Epidermal melanocyte (primary cell): ENCODE results near the gene ETV4.

Source experiments
- DNase-seq: peaks from one replicate; pipeline ENCODE4 v3.0.0; 2011; ENCODE audit warnings: low spot score; ENCODE audit not compliant: insufficient read length

Gene ETV4

DNA sequence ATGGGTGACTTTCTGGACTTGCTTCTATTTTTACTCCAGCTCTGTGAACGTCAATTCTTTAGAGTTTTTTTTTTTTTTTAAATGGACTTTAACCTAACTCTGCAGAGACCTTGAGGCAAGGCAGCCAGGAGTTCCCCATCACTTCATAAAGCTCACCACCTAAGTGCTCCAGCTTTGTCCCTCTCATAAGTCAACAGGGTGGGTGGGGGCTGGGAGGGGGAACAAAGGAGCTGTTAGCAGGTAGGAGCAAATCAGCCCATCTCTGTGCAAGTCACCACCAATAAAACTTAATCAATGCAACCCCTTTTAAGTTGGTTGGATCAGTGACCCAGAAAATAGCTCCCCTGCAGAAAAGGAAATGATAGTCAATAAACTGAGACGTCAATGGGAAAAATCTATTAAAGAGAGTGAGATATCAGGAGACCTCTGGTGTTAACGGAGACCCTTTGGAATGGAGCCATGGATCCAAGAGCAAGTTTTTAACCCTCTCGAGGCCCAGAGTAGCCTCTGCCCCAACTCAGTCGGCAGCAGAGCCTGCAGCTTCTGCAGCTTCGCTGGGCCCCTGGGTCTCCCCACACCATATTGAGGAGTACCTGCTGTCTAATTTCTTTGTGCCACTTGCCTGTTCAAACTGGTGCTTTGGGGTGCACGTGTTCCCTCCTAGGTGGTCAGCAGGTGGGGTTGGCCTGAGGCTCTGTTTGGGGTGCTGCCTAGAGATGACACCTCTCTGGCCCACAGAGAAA is 27.6 kb upstream of the ETV4 start:
- DNase-seq: no peak

- DNase-seq: no peak
Measured at GRCh38 chr17:43572368-43572980, 26.3 kb upstream of the ETV4 start.

DNA sequence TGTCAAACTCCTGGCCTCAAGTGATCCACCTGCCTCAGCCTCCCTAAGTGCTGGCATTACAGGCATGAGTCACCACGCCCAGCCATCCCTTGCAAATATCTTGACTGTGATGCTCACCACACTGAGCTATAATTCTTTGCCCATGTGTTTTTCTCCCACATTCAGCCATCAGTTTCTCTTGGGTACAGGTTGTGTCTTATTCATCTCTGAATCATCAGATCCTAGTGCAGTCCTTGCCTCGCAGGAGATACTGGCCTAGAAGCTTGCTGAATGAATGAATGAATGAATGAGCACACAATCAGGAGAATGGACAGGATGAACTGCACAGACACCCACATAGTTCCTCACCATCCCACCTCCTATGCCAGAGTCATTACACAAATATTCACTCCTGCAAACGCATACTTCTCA is 24.4 kb upstream of the ETV4 start:
- DNase-seq: no peak

DNA sequence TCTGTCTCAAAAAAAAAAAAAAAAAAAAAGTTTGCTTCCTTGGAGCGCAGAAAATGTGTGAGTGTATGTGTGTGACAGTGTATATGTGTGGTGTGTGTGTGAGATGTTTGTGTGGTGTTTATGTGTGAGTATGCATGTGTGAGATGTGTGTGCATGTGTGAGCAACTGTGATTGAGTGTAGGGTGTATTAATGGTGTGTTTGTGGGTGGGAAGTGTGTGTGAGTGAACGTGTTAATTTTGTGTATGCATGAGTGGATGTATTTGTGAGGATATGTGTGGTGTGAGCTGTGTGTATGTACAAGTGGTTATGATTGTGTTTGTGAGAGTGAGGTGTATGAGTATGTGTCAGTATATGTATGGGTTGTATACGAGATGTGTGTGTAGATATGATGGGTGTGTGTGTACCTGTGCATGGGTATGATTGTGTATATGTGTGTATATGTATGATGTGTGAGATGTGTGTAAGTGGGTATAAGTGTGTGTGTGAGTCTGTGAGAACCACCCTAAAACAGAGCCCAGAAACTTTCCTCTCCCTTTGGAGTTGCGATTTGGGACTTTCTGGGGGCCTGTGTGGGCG is 22.5 kb upstream of the ETV4 start:
- no peak for DNase-seq

- no peak for DNase-seq
Measured at GRCh38 chr17:43563600-43564594, 17.8 kb upstream of the ETV4 start.

DNA sequence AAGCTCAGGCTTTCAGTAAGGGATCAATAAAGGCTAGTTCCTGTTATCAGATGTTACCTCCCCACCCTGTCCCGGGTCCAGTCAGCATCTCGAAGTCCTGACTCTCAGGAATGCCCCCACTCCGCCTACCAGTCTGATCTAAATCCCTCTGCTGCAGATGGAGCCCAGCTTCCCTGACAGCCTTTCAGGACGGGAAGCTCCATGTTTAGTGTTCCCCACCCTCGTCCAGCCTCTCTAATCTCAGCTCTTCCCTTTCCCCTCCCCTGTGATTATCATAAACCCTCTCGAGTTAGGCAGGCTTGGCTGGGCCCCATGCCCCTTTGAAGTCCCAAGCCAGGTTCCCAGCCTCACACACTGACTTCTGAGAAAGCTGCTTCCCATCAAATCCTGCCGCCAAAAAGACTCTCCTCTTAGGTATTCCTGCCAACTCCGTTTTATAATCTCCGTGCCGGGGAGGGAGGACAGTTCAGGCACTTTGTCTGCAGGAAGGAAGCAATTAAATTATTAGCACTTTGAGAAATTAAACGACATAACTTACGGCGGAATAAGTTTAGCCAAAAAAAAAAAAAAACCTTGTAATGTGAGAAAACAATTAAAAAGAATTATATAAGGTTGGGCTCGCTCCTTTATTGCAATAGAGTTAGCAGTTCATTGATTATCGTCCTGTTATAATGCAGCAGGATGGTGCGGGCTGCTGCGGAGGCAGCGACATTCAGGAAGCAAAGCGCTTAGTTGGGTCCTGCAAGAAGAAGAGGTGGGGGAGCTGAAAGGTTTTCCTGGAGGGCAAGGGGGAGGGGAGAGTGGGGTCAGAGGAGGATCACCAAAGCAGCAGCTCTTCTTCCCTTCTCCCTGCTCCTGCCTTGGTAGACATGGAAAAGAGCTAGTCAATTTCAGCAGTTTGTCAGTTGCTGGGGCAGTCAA is 16.8 kb upstream of the ETV4 start:
- DNase-seq: no peak

- DNase-seq: no peak
Measured at GRCh38 chr17:43560461-43561427, 14.6 kb upstream of the ETV4 start.

- no peak for DNase-seq
Measured at GRCh38 chr17:43559161-43559816, 13.1 kb upstream of the ETV4 start.

DNA sequence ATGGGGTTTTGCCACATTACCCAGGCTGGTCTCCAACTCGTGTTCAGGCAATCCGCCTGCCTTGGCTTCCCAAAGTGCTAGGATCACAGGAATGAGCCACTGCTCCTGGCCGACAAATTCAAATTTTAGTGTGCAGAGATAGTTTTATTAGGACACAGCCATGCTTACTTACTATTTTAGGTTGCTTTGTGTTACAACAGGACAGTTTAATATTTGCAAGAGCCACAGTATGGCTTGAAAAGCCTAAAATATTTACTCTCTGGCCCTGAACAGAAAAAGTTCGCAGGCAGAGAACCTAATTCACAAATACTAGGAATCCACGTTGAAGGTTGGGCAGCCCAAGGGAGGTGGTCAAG is 12.6 kb upstream of the ETV4 start:
- no peak for DNase-seq

- peak; percentile 68 for DNase-seq
Measured at GRCh38 chr17:43556292-43556691, 10.2 kb upstream of the ETV4 start.

DNA sequence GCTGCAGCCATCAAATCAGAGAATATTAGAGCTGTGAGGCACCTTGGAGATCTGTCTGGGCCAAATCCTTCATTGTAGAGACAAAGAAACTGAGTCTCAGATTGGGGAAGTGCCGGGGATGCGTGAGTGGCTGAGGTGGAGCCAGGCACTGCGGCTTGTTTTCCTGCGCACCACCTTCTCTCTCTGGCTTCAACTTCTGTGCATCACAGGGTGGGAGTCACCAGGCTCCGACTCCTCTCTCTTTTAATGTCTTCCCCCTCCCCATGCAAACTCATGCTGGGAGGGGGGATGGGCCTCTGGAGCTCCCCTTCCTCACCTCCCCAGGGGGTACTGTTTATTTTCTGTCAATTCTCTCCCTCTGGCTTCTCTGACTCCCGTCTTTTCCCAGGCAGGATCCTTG is 8.7 kb upstream of the ETV4 start:
- no peak for DNase-seq

- no peak for DNase-seq
Measured at GRCh38 chr17:43553573-43553972, 7.4 kb upstream of the ETV4 start.

DNA sequence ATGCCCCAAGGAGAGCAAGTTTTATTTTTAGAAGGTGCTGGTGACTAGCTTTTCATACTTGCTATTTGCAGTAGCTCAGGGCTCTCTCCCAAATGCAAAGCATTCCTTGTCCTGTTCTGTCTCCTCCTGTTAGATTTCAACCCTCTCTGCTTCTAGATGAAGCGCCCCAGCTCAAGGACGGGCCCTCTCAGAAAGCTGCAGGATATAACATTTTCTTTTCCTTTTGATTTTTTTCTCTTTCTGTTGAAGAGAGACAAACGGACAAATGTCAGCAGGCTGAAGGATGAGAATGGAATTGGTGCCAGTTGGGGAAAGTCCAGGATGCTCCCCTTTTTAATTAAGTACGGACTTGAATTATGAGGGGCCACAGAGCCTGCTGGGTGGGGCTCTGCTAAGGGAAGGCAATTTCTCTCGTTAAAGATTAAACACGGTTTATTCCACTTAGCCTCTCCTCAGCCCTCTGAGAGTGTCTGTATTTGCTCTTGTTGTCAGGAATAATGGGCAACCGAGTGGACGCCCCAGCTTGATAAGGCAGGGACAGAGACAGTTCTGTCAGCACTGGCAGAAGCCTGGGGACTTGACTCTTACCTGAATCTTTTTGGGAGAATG is 6.2 kb upstream of the ETV4 start:
- no peak for DNase-seq

DNA sequence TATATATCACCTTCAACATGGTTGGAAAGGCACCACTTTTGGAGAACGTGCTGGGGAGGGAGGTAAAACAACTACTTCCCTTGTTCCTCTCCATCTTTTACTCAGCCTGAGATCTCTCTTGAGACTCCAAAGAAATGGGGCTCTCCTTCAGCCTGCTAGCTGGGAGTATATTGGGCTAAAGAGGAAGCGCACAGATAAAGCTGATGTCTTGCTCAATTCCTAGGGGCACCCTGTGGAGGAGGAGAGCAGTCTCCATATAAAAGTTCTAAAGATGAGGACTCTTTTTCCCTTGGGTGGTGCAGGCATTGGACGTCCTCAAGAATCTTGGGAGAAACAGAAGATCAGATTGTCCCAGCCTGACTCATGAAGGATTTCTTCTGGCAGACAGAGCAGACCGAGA is 4.6 kb upstream of the ETV4 start:
- no peak for DNase-seq

- no peak for DNase-seq
Measured at GRCh38 chr17:43549496-43549895, 3.4 kb upstream of the ETV4 start.

GRCh38 chr17:43548689-43549379 is 2.7 kb upstream of the ETV4 start:
- DNase-seq: no peak

DNA sequence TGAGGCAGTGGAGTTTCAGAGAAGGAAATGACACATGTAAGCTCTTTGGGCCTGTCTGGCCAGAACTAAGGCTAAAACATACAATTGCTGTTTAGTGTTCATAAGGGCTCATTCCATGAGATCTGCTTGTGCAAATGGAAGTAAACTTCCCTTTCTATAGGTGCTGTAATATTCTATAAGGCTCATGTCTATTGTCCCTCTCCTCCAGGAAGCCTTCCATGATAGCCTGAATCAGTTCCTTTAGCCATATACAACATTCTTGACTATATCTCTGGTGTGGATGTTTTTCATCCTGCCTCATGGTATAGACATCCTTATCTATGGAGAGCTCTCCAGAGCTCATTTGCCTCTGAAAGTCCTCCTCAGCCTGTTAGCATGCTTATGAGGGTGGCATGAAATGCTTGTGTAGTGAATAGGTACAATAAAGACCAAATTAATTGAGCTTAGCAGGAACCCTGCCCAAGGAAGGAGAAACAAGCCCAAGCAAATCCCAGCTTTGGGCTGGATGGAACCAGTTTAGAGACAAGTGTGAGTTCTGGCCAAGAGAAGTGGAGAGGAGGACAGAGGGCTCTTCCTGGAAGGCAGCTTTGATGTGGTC is 1.6 kb upstream of the ETV4 start:
- DNase-seq: no peak

- no peak for DNase-seq
Measured at GRCh38 chr17:43547189-43547550, 1.0 kb upstream of the ETV4 start.
